CMK (cell line): ENCODE data around the gene SPPL2C.

Experiments
- DNase-seq: peaks from one replicate; pipeline ENCODE4 v3.0.0-alpha.2; 2010; ENCODE audit warnings: low read depth

Gene SPPL2C

DNA sequence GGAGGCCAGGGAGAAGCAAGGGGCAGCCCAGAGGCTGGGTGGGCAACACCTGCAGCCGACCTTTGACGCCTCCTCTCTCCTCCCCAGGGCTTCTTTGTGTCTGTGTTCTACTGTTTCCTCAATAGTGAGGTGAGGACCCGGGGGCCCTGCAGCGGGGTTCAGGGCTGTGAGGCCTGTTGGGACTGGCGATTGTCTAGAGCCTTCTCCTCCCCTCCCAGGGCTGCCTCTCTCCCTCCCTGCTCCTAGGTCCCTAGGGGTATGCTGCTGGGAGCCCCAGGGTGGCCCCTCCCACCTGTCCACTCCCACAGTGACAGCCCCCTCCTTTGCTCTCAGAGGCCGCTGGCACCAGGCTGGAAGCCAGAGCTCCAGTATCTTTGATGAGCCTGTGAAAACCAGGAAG lies 10.8 kb upstream of the SPPL2C start:
- DNase-seq = no peak

GRCh38 chr17:45834471-45835396 lies 9.9 kb upstream of the SPPL2C start:
- no peak for DNase-seq

GRCh38 chr17:45835481-45835880 lies 9.2 kb upstream of the SPPL2C start:
- DNase-seq = no peak

DNA sequence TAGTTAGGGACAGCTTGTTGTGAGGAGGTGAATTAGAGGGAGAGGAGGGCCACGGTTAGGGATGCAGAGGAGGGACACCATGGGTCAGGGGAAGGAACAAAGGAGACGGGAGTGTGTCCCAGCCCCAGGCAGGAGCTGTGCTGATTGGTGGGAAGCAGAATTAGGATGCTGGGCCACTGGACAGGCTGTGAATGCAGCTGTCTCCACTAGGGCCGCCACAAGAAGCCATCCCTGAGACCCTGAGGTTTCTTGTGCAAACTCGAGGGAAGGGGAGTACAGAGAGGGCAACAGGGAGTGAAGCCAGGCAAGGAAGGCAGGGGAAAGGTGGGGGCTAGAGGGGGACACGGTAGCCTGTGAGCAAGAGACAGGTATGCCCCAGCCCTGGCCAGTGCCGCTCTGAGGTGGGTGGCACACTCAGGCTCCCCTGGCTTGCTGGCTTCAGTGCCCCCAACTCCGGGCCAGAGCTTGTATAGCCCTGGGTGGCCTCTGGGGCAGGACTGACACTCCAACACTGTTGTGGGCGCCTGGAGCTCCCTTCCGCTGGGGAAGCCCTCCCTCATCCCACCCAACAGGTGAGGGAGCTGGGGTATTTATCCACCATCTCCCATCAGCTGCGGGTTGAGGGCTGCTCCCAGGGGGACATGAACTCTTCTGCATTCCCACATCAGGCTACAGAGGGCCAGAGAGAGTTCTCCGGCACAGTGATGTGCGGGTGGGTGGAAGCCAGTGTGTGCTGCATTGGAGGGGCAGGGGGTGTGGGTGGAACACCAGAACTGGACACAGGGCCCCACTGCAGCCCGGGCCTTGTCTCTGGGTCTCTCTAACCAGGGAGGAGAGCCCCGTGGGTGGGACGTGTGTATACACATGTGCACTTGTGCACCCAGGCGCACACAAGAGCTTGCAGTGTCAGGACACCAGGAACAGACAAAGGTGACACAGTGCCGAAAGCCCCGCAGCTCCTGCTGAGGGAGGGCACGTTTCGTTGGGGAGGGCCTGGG lies 8.3 kb upstream of the SPPL2C start:
- no peak for DNase-seq

GRCh38 chr17:45837187-45837586 lies 7.5 kb upstream of the SPPL2C start:
- no peak for DNase-seq

DNA sequence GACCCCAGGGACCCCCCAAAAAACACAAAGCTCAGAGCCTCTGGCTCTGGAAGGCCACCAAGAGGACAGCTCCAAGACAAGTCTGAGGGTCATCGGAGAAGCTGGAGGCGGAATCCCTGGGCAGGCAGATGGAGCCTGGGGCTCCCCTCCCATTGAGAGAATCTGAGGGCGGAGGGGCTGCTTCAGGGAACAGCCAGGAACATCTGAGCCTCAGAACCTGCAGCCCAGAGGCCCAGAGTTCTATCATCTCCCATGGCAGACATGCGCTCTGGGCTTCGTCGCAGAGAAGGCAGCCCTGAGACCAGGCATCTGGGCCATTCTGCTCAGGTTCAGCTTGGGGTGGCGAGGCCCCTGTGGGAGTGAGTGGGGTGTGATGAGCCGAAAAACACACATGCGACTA lies 7.1 kb upstream of the SPPL2C start:
- DNase-seq = no peak

DNA sequence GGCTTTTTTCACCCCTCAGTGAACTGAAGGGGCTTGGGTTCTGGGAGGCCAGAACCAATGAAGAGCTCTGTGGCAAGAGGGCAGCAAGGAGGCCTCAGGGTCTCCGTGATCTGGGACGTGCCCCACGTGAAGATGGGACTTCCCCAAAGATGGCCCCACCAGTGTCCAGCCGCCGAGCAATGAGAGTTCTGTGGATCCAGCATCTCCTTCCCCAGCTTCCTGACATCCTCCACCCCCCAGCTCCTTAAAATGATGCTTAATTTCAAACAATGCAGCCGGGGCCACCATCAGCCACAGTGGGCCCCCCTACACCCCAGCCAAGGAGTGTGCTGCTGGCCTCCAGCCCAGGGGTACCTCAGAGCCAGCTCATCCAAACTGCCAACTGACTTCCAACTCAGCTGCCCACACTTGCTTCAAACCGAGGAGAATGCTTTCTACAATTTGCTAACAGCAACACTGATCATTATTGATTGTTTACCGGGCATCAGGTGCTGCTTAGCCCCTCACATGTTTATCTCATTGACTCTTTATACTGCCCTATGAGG lies 5.9 kb upstream of the SPPL2C start:
- no peak for DNase-seq

- no peak for DNase-seq
Observed at GRCh38 chr17:45839442-45839841, 5.2 kb upstream of the SPPL2C start.

- DNase-seq = no peak
Observed at GRCh38 chr17:45841186-45841585, 3.5 kb upstream of the SPPL2C start.

DNA sequence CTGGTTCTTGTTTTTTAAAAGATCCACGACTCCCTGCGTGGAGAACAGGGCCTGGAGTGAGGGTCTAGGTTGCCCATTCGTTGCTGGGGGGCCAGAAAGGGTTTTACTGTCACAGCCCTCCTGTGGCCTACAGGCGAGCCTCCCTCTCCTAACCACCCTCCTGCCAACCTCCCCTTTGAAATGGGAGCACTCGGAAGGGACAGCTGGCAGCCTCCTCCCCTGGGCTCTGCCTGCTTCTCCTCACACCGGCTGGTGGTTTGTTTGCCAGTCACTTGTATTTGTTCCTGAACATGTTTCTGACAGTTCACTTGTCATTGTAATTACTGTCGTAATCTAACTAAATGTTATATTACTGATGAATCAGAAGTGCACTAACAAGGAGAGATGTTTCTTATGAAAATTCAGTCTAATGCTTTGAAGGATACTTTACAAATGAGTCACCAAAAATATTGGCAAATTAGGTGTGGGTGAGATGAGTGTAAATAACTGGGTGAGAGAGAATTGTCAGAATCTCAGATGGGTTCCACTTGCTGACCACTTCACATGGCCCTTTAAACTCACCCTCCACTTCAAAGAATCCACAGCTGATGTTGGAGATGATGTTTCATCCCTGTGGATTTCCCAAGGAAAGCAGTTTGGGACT lies 2.7 kb upstream of the SPPL2C start:
- DNase-seq = no peak

GRCh38 chr17:45843722-45844121 lies 959 bp upstream of the SPPL2C start:
- DNase-seq = no peak

- DNase-seq = no peak
Observed at GRCh38 chr17:45845376-45846185, 900 bp downstream of the SPPL2C start.

DNA sequence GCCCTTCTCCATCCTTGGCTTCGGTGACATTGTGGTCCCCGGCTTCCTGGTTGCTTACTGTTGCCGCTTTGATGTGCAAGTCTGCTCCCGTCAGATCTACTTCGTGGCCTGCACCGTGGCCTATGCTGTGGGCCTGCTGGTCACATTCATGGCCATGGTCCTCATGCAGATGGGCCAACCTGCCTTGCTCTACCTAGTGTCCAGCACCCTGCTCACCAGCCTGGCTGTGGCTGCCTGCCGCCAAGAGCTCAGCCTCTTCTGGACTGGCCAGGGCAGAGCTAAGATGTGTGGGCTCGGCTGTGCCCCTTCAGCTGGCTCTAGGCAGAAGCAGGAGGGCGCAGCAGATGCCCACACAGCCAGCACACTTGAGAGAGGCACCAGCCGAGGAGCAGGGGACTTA lies 1.5 kb downstream of the SPPL2C start:
- no peak for DNase-seq

GRCh38 chr17:45846646-45847045 lies 2.0 kb downstream of the SPPL2C start:
- no peak for DNase-seq

DNA sequence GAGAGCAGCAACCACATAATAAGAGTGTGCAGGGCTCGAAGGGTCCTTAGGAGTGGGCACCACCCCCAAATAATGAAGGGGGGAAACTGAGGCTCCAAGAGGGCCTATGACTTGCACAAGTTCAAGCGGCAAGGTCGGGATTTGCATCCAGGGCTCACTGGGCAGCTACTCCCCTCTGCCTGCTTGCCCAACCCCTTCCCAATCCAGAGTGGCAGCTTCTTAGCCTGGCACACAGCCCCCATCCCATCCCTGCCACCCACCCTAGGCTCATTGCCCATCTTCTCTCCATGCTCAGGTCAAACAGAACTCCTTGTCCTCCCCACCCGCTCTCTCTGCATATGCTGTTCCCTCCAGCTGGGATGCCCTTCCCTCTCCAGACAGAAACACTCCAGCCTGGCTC lies 2.4 kb downstream of the SPPL2C start:
- no peak for DNase-seq

- no peak for DNase-seq
Observed at GRCh38 chr17:45847747-45848146, 3.1 kb downstream of the SPPL2C start.

GRCh38 chr17:45848405-45848804 lies 3.7 kb downstream of the SPPL2C start:
- DNase-seq = no peak

DNA sequence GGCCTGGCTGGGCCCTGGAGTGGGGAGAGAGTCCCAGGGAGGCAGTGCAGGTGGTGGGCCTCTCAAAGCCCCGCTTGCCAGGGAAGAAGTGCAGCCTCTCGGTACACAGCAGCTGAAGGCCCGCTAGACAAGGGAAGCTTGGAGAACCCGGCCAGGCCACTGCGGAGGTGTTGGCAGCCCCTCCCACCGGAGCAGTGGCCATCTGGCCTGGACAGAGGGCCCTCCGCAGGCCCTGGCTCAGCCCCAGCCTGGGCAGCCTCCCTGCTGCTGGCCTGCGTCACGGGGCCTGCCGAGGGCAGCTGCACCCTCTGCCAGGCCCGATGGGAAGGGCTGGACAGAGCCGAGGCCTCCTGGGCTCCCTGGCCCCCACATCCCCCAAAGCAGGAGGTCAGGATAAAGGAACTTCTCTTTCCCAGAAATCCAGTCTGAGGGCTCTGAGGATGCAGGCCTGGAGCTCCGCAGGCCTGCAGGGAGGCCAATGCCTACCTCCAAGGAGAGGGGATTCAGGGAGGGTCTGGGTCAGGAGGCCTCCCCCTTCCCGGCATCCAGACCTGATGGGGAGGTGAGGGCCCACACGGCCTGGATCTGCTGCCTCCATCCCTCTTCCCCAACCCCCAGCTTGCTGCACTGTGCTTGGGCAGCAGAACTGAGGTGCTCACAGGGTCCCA lies 4.3 kb downstream of the SPPL2C start:
- DNase-seq = no peak

DNA sequence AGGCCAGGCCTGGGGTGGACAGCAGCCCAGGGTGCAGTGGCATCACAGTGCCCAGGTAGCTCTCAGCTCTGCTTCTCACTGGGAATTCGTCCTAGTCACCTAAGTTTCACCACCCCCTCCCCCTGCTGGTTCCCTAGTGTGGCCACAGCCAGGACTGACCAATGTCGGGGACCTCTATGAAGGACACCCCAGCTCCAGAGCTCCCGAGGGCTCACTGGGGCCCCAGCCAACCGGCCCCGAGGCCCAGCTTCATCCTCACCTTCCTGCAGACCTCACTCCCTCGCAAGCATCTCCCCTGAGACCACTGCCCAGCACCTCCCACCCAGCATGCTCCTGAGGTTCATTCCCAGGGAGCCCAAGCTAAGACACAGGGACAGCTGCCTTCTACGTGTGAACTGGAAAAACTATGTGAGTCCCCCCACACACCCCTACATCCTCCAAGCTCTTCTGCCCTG lies 4.9 kb downstream of the SPPL2C start:
- no peak for DNase-seq

- DNase-seq = no peak
Observed at GRCh38 chr17:45850011-45850410, 5.3 kb downstream of the SPPL2C start.

DNA sequence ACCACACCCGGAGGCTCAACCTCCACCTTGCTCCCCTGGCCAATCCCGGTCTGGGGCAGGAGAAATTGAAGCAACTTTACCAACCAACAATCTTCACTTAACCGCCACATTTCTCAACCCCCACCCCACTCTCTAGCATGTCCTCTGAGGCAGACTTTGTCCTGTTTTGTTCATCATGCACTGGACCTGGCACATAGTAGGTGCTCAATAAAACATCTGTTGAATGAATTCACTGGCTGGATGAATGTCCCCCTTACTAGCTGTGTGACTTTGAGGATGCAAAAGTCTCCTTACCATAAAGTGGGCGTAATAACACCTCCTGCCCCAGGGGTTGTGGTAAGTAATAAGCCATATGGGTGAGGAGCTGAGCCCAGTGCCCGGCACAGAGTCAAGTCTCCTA lies 5.8 kb downstream of the SPPL2C start:
- no peak for DNase-seq
